SK-MEL-5 (cell line): ENCODE results near the gene MEGF6. TPM values are rescaled to one million over a fixed set of nuclear protein-coding genes. Genes with fewer than 3 reads are reported as not detected.
"Not testable (repeated sequence)": the region's sequence is repeated elsewhere in the genome, so short reads cannot be mapped to it uniquely, and the experiment has no call there.

Source experiments
- DNase-seq: peaks from one replicate; pipeline ENCODE4 v3.0.0-alpha.2; 2016; ENCODE audit warnings: low read depth, low spot score
- in situ Hi-C: cut with HindIII; loops from 2 replicates; pipeline ENCODE4 v1.10.0; 2016; ENCODE audit warnings: low sequenced_read_pairs, high pct_unique_total_duplicates, low pct_unique_long_range_greater_than_20kb
- total RNA-seq: library from RNA; depleted of rRNA; stranded (reverse); fragments of >200 nt; shearing (Covaris generic); gene quantifications from 2 replicates; pipeline ENCODE4 v1.2.3, GENCODE V29; 2014

MEGF6 gene
- total RNA-seq, 1 experiment from 2014 or later, result 0.90 TPM

DNA sequence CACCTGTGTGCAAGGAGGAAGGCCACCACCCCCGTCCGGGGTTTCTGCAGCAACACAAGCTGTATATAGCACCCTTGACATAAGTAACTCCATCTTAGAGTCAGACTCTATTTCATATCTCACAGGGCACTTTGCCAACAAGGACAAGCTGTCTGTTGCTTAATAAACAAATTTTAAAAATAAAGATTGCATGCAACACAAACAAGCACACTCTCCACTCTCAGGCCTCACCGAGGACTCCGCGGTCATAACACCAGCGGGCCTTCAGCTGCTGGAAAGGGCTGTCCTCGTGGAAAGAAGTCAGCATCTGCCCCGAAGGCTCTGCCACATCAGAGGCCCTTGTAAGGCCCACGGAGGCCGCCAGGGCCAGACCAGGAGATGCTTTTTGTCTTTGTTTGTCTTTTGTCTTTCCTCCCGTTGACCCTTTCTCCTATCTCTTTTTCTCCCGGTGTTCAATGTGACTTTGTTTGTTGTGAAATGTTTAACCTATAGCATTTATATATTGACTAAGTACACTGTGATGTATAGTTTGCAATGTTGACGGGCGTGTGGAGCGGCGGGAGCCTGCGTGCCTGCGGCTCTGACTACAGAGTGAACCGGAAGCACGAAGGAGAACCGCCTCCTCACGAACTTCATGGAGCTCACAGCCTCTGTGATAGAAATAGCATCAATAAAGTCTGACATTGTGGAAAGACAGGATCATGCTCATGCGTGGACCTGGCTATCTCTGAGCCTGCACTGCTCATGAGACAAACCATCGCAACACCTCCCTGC lies 24.1 kb downstream of the MEGF6 start:
- in situ Hi-C loops, result no loop called here
- DNase-seq, result no peak

DNA sequence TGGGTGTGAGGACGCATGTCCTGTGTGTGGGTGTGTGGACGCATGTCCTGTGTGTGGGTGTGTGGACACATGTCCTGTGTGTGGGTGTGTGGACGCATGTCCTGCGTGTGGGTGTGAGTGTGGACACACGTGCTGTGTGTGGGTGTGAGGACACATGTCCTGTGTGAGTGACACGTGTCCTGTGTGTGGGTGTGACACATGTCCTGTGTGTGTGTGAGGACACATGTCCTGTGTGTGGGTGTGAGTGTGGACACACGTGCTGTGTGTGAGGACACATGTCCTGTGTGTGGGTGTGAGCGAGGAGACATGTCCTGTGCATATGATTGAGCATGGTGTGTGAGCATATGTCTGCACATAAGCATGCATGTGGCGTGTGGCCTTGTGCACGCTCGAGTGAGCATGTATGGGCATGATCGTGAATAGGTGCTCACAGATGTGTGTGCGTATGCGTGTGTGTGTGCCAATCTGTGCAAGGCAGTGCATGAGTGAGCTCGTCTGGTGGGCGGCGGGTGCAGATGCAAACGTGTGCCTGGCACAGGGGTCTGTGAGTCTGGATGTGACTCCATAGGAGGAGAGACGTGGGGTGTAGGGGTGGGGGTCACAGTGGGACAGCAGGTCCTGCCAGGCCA lies 25.3 kb downstream of the MEGF6 start:
- no peak for DNase-seq
- in situ Hi-C loops, result no loop called here

- DNase-seq, in situ Hi-C loops: not testable (repeated sequence)
Measured at GRCh38 chr1:3585353-3585868, 25.9 kb downstream of the MEGF6 start.

DNA sequence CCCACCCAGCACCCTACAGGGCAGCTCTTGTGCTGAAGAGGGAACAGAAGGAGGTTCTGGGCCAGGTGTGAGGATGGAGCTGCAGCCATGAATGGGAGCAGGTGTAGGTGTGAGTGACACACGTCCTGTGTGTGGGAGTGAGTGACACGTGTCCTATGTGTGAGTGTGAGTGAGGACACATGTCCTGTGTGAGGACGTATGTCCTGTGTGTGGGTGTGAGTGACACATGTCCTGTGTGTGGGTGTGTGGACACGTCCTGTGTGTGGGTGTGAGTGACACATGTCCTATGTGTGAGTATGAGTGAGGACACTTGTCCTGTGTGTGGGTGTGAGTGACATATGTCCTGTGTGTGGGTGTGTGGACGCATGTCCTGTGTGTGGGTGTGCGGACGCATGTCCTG lies 26.4 kb downstream of the MEGF6 start:
- in situ Hi-C loops, result no loop called here
- no peak for DNase-seq

- DNase-seq, in situ Hi-C loops: not testable (repeated sequence)
Measured at GRCh38 chr1:3583751-3584150, 27.6 kb downstream of the MEGF6 start.

DNA sequence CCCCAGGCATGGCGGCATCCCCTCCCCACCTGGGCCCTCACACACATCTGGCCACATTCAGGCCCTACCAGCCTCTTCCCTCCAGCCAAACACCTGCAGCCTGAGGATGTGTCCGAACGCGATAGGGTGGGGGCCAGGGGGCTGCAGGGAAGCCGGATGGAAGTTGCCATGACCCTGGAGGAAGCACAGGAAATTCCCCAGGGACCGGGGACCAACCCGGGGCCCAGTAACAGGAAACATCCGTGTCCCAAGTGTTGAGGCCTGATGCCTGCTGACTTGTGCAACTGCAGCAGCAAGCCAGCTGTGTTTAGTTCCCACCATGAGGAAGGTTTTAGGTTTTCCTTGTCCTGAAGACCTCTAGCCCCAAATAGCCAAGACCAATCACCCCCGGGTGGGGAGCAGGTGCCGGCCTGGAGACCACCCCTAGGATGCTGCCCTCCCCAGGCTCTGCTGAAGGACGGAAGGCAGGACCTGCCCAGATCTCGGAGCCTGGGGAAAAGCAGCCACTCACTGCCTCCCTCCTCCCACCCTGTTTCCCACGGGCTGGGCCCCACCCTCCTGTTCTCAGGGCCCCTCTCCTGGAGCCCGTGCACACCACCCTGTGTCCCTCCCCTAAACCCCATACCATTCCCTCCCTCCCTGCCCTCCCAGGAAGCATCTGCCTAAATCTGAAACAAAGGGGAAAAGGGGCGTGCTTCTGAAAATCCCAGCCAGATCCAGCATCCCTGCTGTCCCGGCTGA lies 29.8 kb downstream of the MEGF6 start:
- in situ Hi-C loops, result no loop called here
- no peak for DNase-seq

GRCh38 chr1:3580231-3580630 lies 31.1 kb downstream of the MEGF6 start:
- DNase-seq, result no peak
- in situ Hi-C loops, result no loop called here

GRCh38 chr1:3579626-3580025 lies 31.7 kb downstream of the MEGF6 start:
- in situ Hi-C loops, result no loop called here
- DNase-seq, result no peak

GRCh38 chr1:3578906-3579305 lies 32.4 kb downstream of the MEGF6 start:
- in situ Hi-C loops, result no loop called here
- DNase-seq, result no peak

GRCh38 chr1:3578433-3578805 lies 32.9 kb downstream of the MEGF6 start:
- in situ Hi-C loops, result no loop called here
- no peak for DNase-seq

- DNase-seq, result no peak
Measured at GRCh38 chr1:3577711-3578432, 33.4 kb downstream of the MEGF6 start.

DNA sequence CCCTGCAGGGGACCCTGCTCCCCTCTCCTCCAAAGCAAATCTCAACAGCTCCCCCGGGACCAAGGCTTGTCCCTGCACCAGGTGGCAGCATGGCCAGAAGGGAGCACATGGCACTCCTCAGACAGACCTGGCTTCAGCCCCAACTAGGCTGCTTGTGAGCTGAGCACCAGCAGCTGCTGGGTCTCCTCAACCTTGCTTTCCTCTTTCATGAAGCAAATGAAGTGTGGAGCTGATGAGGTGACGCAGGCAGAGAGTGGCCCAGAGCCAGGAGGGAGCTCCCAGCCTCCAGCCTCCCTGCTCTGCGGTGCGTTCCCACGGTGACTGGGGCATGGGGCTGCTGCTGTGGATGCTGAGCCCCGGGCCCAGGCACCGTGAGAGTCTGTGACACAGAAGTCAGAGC lies 34.0 kb downstream of the MEGF6 start:
- in situ Hi-C loops, result no loop called here
- DNase-seq, result no peak

More at GRCh38 chr1:3577711-3578432, 33.4 kb downstream of the MEGF6 start:
- in situ Hi-C loops, result no loop called here

DNA sequence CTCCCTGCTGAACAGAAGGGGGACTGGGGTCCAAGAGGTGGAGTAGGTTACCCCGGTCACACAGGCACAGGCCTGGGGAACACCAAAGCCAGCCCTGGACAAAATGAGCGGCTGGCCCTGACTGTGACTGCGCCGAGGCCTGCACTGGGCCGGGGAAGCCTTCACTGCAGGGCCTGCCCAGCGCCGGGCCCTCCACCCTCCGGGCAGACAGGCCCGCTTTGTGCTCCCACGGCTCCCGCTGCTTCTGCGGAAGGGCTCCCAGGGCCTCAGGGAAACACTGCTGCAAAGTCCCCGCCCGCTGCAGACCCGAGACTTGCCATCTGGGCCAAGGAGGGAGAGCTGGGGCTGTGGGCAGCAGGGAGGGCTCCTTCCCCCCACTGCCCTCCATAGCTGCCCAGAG lies 35.3 kb downstream of the MEGF6 start:
- in situ Hi-C loops, result no loop called here
- no peak for DNase-seq

GRCh38 chr1:3575515-3575914 lies 35.8 kb downstream of the MEGF6 start:
- in situ Hi-C loops, DNase-seq: not testable (repeated sequence)

DNA sequence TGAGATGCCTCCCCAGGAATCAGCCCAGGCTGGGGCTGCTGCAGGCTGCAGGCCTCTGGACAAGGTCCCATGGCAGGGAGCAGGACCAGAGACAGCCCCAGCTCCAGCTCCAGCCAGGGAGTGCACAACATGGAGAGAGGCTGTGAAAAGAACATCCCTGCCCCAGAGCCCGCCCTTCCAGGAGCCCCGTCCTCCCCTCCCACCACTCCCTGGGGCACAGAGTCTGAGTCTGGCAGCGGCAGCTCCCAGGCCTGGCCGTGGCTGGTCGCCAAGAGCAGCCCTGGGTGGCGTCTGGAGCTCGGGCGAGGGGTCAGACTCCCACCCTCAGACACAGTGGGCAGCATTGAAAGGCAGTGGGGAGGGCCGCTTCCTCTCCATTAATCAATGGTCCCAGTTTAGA lies 37.8 kb downstream of the MEGF6 start:
- no peak for DNase-seq
- in situ Hi-C loops, result no loop called here

DNA sequence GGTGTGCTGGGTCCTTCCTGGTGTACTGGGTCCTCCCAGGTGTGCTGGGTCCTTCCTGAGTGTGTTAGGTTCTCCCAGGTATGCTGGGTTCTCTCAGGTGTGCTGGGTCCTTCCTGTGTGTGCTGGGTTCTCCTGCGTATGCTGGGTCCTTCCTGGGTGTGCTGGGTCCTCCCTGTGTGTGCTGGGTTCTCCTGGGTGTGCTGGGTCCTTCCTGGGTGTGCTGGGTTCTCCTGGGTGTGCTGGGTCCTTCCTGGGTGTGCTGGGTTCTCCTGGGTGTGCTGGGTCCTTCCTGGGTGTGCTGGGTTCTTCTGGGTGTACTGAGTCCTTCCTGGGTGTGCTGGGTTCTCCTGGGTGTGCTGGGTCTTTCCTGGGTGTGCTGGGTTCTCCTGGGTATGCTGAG lies 38.7 kb downstream of the MEGF6 start:
- in situ Hi-C loops, DNase-seq: not testable (repeated sequence)

DNA sequence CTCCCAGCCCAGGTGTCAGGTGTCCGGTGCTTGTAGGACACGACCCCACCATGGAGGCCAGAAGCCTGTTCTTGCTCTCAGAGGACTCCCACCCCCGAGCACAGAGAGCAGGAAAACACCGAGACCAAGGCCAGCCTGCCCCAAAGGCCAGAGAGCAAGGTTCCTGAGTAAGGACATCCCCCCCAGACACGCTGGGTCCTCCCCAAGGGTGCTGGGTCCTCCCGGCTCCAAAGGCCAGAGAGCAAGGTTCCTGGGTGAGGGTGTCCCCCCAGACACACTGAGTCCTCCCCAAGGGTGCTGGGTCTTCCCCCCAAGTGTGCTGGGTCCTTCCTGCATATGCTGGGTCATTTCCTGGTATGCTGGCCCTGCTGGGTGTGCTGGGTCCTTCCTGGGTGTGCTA lies 40.0 kb downstream of the MEGF6 start:
- in situ Hi-C loops, result no loop called here
- no peak for DNase-seq
